SH-SY5Y (cell line): Measurements from ENCODE around the gene MYO10.

Source experiments
- GATA2 ChIP-seq: IDR thresholded peaks from 2 replicates; pipeline ENCODE4 v1.6.1; 2011; ENCODE audit warnings: mild to moderate bottlenecking, low read depth, low read length
- GATA3 ChIP-seq: IDR thresholded peaks from 2 replicates; pipeline ENCODE4 v1.6.1; 2011; ENCODE audit warnings: low read depth, mild to moderate bottlenecking, low read length, moderate library complexity

- TF ChIP-seq GATA2 (no peak), GATA3 (no peak)
Observed at GRCh38 chr5:16891033-16891432, 45.1 kb downstream of the MYO10 start.
